ENCODE results near the gene HPSE2.

HPSE2 gene

DNA sequence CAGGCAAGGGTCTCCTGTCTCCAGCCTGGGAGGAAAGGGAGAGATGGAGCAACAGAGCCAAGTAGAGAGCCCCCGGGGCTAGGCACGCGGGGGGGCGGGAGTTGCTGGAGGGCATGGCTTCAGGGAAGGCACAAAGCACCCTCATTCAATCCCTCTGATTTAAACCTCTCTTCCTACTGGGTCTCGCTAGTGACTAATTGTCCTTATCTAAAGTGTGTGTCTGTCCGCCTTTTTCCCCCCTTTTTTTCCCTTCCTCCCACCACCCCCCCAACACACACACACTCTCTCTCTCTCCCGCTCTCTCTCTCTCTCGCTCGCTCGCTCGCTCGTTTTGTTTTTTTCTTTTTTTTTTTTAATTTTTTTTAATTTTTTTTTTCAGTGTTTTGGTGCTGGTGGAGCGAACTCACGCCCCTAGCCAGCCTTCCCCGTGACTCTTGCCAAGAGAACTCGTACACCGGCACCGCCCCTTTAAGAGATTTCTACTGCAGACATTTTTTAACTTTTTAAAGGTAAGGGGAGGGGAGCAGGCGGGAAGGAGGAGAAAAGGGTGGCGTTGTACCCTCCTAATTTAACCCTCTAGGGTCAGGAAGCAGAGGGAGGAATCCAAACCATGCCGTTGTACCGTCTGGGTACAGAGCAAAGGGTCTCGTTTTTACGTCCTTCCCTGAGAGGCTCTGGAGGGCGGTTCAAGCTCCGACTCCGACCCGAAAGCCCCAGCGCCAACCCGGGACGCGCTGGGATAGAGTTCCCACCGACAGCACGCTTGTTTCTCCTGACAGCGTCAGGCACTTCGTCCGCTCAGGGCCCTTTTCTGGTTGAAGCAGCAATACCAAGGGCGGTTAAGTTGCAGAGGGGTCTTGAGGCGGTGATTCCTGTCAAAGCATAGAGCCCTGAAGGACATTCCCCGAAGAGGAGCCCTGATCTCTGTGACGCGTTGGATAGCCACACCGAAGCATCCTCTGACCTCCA lies at the start of gene HPSE2:
Gene HPSE2, minus strand, starts transcription at position 195 of the 969 bp plus-strand sequence.
- no peak for DNase-seq (ENCODE audit: extremely low read depth, insufficient read length)
- no peak for TF ChIP-seq CTCF (IDR thresholded peaks at IDR 0.05; ENCODE audit: insufficient read depth, low read length, poor library complexity, severe bottlenecking)
- Histone ChIP-seq H3K27me3 (replicated peaks; ENCODE audit: control insufficient read depth, insufficient read depth, low read length) (peaks cover 2% of the 10 kb centered on the region), H3K36me3 (ENCODE audit: control insufficient read depth, insufficient read depth, low read length) (no peaks in the 10 kb centered on the region), H3K4me3 (replicated peaks; ENCODE audit: low read depth, low read length) (no peak within 1 kb of the TSS; the same call in 1 of the 2 replicates)

GRCh38 chr10:99280472-99280871 lies 44.8 kb upstream of the HPSE2 start:
- no peaks in the 10 kb centered on the region for H3K36me3 ChIP-seq (ENCODE audit: control insufficient read depth, insufficient read depth, low read length)
- no peak overlapping the region for H3K4me3 ChIP-seq (replicated peaks; ENCODE audit: low read depth, low read length)
- DNase-seq (ENCODE audit: extremely low read depth, insufficient read length) = no peak
- H3K27me3 ChIP-seq (replicated peaks; ENCODE audit: control insufficient read depth, insufficient read depth, low read length) = no peaks in the 10 kb centered on the region
- TF ChIP-seq CTCF (IDR thresholded peaks at IDR 0.05; ENCODE audit: insufficient read depth, low read length, poor library complexity, severe bottlenecking) = peak; percentile 6

DNA sequence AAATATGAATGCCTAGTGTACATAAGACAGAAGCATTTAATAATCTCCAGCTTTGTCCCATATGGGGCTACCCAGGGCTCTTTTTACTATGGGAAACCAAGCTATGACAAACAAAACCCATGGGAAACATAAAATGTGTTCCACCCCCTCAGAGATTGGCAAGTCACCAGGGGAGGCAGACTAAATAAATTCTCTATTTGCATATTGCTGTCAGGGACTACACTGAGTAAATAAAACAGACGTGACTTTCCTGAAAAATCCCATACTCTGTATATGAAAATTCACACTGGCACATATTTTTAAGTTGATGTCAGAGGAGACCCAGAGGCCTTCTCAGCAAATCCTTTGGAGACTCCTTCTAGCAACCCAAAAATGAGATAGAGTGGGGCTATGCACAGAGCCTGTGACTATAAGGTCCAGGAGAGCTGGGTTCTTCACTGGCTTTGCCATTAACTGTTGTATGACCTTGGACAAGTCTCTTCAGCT lies 44.0 kb upstream of the HPSE2 start:
- no peak overlapping the region for H3K4me3 ChIP-seq (replicated peaks; ENCODE audit: low read depth, low read length)
- no peaks in the 10 kb centered on the region for H3K27me3 ChIP-seq (replicated peaks; ENCODE audit: control insufficient read depth, insufficient read depth, low read length)
- no peak for TF ChIP-seq CTCF (IDR thresholded peaks at IDR 0.05; ENCODE audit: insufficient read depth, low read length, poor library complexity, severe bottlenecking)
- no peak for DNase-seq (ENCODE audit: extremely low read depth, insufficient read length)
- H3K36me3 ChIP-seq (ENCODE audit: control insufficient read depth, insufficient read depth, low read length) = no peaks in the 10 kb centered on the region

GRCh38 chr10:99276848-99277486 lies 41.3 kb upstream of the HPSE2 start:
- H3K36me3 ChIP-seq (ENCODE audit: control insufficient read depth, insufficient read depth, low read length) = no peaks in the 10 kb centered on the region
- TF ChIP-seq CTCF (IDR thresholded peaks at IDR 0.05; ENCODE audit: insufficient read depth, low read length, poor library complexity, severe bottlenecking) = peak; percentile 46
- no peak for DNase-seq (ENCODE audit: extremely low read depth, insufficient read length)
- H3K4me3 ChIP-seq (replicated peaks; ENCODE audit: low read depth, low read length) = no peak overlapping the region
- no peaks in the 10 kb centered on the region for H3K27me3 ChIP-seq (replicated peaks; ENCODE audit: control insufficient read depth, insufficient read depth, low read length)

- Histone ChIP-seq H3K36me3 (ENCODE audit: control insufficient read depth, insufficient read depth, low read length) (no peaks in the 10 kb centered on the region), H3K4me3 (replicated peaks; ENCODE audit: low read depth, low read length) (no peak overlapping the region), H3K27me3 (replicated peaks; ENCODE audit: control insufficient read depth, insufficient read depth, low read length) (no peaks in the 10 kb centered on the region)
- no peak for TF ChIP-seq CTCF (IDR thresholded peaks at IDR 0.05; ENCODE audit: insufficient read depth, low read length, poor library complexity, severe bottlenecking)
- DNase-seq (ENCODE audit: extremely low read depth, insufficient read length) = no peak
These were observed 30.7 kb upstream of the HPSE2 start for GRCh38 chr10:99266383-99266782.

Data from GM06990 (cell line).